Measurements from ENCODE around the gene RUBCN.

GRCh38 chr3:197737749-197738462, 1.2 kb upstream of the RUBCN start:
- TF ChIP-seq, protein P1, sequence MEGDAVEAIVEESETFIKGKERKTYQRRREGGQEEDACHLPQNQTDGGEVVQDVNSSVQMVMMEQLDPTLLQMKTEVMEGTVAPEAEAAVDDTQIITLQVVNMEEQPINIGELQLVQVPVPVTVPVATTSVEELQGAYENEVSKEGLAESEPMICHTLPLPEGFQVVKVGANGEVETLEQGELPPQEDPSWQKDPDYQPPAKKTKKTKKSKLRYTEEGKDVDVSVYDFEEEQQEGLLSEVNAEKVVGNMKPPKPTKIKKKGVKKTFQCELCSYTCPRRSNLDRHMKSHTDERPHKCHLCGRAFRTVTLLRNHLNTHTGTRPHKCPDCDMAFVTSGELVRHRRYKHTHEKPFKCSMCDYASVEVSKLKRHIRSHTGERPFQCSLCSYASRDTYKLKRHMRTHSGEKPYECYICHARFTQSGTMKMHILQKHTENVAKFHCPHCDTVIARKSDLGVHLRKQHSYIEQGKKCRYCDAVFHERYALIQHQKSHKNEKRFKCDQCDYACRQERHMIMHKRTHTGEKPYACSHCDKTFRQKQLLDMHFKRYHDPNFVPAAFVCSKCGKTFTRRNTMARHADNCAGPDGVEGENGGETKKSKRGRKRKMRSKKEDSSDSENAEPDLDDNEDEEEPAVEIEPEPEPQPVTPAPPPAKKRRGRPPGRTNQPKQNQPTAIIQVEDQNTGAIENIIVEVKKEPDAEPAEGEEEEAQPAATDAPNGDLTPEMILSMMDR (IDR thresholded peaks at IDR 0.05): no peak
- no peak for TF ChIP-seq POLR2A (IDR thresholded peaks at IDR 0.05)

Measured in esophagus squamous epithelium (tissue), 4 donors.